Right lung (tissue), 5 donors: ENCODE data around the gene SHB. TPM values are rescaled to one million over a fixed set of nuclear protein-coding genes. Genes with fewer than 3 reads are reported as not detected.

Source experiments
- DNase-seq, 2 donors: peaks; one replicate each; pipeline ENCODE4 v3.0.0-alpha.2; 2013
- polyA plus RNA-seq, 5 donors: library from polyadenylated mRNA; unstranded; fragments of 120-200 nt; gene quantifications; one replicate each; pipeline versions ENCODE4 v1.2.1 to v1.2.3, GENCODE V29; 2013; ENCODE audit warnings: inconsistent platforms in 1 of 5, low replicate concordance in 1 of 5; ENCODE audit not compliant: insufficient read length in 5 of 5, insufficient read depth in 1 of 5

The SHB gene
- polyA plus RNA-seq, 5 donors, result 14.6 to 24.9 (median 20.4) TPM

DNA sequence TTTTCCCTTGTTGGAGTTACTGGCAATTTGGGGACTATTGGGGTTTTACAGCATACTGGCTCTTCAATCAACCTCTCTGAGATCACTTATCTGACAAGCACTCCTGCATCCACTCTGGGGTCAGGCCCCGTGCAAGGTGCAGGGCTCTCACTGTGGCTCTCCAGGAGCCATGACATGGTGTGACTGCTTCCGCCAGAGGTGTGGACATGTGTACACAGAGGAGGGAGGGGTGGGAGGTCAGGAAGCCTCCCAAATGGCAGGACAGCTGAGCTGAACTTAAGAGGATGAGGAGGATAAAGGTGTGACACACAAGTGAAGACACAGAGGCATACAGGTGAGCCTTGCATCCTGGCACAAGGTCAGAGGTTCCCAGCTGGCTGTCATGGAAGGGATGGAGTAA is 24.3 kb downstream of the SHB start:
- no peak for DNase-seq

DNA sequence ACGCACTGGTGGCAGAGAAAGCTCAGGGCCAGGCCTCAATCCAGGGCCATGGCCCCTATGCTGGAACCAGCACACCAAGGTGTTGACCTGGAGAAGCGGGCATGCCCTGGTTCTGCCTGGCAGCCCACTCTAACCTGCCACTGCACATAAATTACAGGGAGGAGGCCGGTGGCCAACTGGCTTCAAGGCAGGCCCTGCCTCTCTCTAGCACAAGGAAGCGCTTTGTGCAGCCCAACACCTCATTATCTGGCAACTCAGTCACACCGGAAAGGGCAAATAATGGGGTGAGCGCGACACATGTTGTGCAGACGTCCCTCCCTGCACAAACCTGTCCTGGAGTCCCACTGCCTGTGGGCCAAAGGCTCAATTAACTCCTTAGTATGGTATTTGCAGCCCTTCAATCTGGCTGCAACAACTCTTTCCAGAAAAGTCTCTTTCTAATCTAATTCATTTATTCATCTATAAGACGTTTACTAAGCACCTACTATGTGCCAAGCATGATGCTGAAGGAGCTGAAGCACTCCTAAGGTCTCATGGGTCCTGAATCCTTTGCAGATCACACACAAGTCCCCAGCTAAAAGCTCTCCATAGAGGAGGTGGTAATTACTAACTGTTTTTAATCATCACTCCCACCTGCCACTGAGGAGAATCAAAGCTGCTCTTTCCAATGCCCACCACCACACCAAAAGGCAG is 24.9 kb downstream of the SHB start:
- DNase-seq, result no peak

- no peak for DNase-seq
Measured at GRCh38 chr9:38042626-38043357, 26.2 kb downstream of the SHB start.

- DNase-seq, result no peak
Measured at GRCh38 chr9:38041564-38042243, 27.3 kb downstream of the SHB start.

- DNase-seq, result no peak
Measured at GRCh38 chr9:38039907-38040682, 28.9 kb downstream of the SHB start.

DNA sequence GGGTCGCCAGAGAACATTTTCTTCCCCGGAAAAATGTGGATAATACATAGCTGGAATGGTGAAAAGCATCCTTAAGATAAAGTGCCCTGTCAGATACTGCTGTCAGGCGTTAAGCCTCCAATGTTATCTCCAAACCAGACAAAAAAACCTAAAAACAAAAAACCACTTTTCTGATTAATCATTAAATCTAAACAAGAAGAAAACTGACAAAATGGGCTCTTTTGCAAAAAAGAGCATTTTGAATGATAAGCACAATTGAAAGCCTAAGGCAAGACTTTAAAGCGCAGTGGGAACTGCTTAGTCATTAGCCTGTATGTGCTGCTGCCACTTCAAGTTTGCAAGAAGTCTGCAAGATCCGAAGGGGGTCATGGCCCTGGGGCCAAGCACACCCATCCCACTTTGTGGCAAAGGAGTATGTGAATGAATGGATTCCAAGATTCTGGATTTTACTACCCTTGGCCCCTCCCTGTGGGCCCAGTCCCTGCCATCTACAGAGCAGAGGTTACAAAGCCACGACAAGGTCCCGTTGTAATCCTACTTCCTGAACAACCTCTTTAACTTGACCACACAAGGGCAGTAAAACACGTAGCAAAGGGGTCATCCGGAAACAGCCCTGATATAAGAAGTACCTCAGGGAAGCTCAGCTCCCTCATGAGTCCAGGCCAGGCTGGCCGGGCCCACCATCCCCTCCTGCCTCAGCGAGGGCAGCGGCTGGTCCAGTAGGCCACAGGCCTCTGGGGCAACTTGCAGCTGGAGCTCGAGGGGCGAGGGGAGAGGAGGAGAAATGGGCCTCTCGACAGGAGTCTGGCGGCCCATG is 29.7 kb downstream of the SHB start:
- no peak for DNase-seq

GRCh38 chr9:38038307-38039089 is 30.5 kb downstream of the SHB start:
- no peak for DNase-seq

DNA sequence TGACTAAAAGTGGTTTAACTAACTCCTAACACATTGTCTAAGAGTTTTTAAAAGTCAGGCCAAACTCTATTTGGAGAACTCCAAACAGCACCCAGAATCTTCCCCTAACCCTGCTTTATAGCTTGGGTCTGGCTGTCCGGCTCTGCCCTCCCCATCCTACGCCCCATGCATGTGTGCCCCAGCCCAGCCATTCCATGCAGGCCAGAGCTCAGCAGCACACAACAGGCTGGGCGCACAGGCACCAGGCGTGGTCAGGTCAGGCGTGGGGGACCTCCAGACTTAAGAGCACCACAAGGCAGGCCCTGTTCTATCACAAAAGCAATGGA is 31.1 kb downstream of the SHB start:
- no peak for DNase-seq

GRCh38 chr9:38036359-38037084 is 32.5 kb downstream of the SHB start:
- DNase-seq, result no peak

- no peak for DNase-seq
Measured at GRCh38 chr9:38035873-38036272, 33.2 kb downstream of the SHB start.

- no peak for DNase-seq
Measured at GRCh38 chr9:38033941-38034340, 35.1 kb downstream of the SHB start.

DNA sequence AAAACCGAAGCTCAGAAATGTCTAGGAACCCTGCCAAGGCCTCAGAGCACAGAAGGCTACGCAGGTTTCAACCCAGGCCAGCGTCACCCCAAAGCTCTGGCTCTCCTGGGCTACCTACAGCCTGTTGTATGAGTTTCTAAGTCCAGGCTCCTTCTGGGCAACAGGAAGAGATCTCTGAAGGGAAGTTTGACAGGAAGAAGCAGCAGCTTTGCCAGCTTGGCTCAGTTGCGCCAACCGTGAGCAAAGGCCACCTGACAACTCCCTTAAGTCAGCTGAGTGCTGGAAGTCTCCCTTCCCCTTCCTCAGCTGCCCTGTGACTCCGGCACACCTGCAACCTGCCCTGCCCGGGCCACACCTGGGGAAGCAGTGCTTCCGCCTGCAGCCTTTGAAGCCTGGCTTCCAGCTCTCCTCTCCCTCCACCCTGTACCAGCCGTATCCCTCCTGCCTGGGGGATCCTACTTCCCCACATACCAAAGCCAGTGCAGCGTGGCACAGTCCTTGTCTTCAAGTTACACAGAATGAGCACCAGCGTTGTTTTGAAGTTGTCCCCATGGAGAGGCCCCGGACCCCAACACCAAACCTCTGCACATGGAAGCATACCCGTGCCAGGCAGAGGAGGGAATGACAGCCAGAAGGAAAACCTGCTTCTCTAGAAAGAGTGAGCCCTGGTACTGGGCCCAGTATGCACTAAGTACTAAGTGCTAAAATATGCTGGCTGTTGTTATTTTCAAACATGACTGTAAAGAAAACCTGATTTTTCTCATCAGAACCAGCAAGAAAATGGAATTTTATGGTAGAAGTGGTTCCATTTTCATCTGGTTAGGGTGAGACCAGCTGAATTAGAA is 36.5 kb downstream of the SHB start:
- DNase-seq, result no peak

DNA sequence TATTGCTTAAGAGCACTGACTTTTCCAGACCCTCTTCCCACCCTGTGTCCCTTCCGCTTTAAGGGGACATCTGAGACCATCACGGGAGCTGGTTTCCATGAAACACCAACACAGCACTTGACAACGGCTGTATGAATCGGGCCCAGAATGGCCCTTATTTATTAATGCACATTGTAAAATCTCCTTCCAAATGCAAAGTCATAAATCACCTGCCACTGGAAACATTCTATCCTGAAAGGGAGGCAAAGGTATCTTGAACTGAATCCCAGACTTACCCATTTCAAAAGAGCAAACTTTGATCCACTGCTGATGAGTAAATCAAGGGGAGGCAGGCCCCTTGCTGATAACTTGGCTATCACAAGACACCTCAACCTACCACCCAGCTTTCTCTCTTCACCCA is 37.4 kb downstream of the SHB start:
- no peak for DNase-seq

DNA sequence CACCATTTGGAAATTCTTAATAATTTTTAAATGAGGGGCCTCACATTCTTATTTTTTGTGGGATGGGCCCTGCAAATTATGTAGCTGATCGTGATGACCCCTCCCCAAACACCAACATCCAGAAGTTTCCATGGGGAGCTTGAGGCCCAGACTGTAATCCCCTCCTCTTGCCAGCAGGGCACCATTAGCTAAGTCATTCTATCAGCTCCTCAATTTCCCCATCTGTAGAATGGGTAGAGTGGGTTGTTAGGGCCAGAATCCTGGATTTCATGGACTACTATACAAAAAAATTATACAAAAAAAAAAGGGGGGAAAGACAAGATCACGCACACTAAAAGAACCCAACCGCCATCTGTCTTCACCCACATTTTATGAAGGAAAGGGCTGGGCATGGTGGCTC is 38.4 kb downstream of the SHB start:
- no peak for DNase-seq

GRCh38 chr9:38029915-38030638 is 39.0 kb downstream of the SHB start:
- no peak for DNase-seq

DNA sequence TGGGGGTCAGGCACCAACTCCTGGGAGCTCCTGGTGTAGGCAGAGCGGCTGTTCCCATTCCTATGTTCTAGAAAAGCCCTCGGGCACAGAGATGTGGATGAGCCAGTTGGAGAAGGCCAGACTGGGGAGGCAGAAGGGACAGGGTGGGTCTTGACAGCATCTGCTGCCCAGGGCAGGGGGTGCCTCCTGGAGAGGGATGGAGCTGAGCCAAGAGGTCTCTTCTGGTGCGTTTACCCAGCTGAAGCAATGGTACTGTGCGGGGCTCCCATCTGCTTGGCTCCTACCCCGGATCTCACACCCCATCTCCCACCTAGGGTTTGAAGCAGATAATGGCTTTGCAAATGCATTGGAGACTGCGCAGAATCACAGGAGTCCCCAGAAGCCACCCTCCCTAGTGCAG is 41.3 kb downstream of the SHB start:
- no peak for DNase-seq

GRCh38 chr9:38026840-38027527 is 42.0 kb downstream of the SHB start:
- DNase-seq, result no peak
